Transverse colon (tissue), 4 donors: ENCODE measurements around the gene CCDC88A.

Source experiments
- EP300 ChIP-seq: sonication (generic); formaldehyde crosslinking; IDR thresholded peaks from one replicate; pipeline ENCODE4 v1.6.1; 2017; ENCODE audit warnings: antibody characterized with exemption, low read depth
- POLR2AphosphoS5 ChIP-seq, 3 donors: sonication (generic); formaldehyde crosslinking; IDR thresholded peaks; one replicate each; pipeline ENCODE4 v1.6.1; 2016; ENCODE audit warnings: antibody characterized with exemption in 3 of 3
- TF ChIP-seq, protein P1 (sequence below), 5 experiments: fragments of 200-600 bp in 3 of 5; fragments of 450-650 bp in 2 of 5; sonication (generic) in 3 of 5; IDR thresholded peaks; 1 replicate in 2 of 5; 2 replicates in 3 of 5; pipeline ENCODE4 v1.5.1; 2016 to 2017; ENCODE audit warnings: antibody characterized with exemption in 5 of 5, inconsistent platforms in 3 of 5, mild to moderate bottlenecking in 2 of 5, moderate library complexity in 1 of 5

DNA sequence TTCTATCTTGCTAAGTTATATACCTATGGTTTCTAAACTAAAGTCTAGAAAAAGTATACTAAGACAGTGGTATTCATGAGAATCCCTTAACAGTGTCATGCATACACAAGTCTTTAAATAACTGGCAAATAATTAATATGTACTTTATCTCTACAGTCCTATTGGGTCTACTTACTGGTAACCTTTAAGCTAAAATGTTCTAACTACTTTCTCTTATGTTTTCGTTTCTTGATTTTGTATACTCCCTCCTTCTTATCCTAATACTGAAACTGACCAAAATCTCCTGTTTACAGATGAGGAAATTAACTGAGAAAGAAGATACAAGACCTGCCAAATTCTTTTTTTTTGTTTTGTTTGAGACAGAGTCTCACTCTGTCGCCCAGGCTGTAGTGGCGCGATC is 74.6 kb downstream of the CCDC88A start:
- TF ChIP-seq, protein P1, sequence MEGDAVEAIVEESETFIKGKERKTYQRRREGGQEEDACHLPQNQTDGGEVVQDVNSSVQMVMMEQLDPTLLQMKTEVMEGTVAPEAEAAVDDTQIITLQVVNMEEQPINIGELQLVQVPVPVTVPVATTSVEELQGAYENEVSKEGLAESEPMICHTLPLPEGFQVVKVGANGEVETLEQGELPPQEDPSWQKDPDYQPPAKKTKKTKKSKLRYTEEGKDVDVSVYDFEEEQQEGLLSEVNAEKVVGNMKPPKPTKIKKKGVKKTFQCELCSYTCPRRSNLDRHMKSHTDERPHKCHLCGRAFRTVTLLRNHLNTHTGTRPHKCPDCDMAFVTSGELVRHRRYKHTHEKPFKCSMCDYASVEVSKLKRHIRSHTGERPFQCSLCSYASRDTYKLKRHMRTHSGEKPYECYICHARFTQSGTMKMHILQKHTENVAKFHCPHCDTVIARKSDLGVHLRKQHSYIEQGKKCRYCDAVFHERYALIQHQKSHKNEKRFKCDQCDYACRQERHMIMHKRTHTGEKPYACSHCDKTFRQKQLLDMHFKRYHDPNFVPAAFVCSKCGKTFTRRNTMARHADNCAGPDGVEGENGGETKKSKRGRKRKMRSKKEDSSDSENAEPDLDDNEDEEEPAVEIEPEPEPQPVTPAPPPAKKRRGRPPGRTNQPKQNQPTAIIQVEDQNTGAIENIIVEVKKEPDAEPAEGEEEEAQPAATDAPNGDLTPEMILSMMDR (IDR thresholded peaks at IDR 0.05): no peak
- TF ChIP-seq EP300 (no peak), POLR2AphosphoS5 (IDR thresholded peaks at IDR 0.05) (no peak)
